Omental fat pad (tissue), 4 donors: ENCODE measurements around the gene AKT2. TPM values are rescaled to one million over a fixed set of nuclear protein-coding genes. Genes with fewer than 3 reads are reported as not detected.

ENCODE experiments used
- ATAC-seq: fragments of 150-250 bp; one replicate; pipeline ENCODE4 v1.9.1; 2016; ENCODE audit warnings: mild to moderate bottlenecking, moderate library complexity; ENCODE audit not compliant: low FRiP score
- DNase-seq: peaks from one replicate; pipeline ENCODE4 v3.0.0-alpha.2; 2019; ENCODE audit warnings: low spot score
- total RNA-seq, 4 donors: library from RNA; depleted of rRNA; stranded (reverse); fragments of >200 nt; gene quantifications; one replicate each; pipeline ENCODE4 v1.1.0, GENCODE V29; 2016
- TF ChIP-seq, protein P1 (sequence below), 3 donors: fragments of 450-650 bp; IDR thresholded peaks; one replicate each; pipeline ENCODE4 v1.5.1; 2016 to 2017; ENCODE audit warnings: antibody characterized with exemption in 3 of 3, mild to moderate bottlenecking in 3 of 3, moderate library complexity in 2 of 3

Gene AKT2
- total RNA-seq, 4 donors from 2014 or later, result 84.7 to 151 (median 99.1) TPM

DNA sequence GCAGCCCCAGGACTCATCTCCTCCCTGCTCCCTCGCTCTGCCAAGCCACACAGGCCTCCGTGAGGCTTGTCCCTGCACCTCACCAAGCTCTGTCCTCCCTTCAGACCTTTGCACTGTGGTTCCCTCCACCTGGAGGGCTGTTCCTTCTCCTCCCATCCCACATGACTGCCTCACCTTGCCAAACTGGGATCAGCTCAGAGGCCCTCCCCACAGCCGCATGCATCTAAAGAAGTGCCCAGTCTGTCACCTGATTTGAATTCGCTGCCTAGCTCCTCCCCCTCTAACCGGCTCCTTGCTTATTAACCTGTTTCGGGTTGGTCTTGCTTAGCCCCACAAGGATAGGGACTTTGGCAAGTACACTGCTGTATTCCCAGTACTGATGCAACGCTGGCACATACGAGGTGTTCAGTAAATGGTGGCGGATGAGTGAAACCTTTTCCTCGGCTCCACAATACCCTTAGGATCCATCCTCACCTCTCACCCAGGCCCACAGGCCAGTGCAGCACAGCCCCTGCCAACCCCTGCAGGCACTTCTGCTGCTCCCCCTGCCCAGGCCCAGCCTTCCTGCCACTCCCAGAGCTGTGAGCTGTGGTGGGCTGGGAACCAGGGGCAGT is 4.4 kb downstream of the AKT2 start:
- ATAC-seq (no peak), DNase-seq (no peak)
- TF ChIP-seq, protein P1, sequence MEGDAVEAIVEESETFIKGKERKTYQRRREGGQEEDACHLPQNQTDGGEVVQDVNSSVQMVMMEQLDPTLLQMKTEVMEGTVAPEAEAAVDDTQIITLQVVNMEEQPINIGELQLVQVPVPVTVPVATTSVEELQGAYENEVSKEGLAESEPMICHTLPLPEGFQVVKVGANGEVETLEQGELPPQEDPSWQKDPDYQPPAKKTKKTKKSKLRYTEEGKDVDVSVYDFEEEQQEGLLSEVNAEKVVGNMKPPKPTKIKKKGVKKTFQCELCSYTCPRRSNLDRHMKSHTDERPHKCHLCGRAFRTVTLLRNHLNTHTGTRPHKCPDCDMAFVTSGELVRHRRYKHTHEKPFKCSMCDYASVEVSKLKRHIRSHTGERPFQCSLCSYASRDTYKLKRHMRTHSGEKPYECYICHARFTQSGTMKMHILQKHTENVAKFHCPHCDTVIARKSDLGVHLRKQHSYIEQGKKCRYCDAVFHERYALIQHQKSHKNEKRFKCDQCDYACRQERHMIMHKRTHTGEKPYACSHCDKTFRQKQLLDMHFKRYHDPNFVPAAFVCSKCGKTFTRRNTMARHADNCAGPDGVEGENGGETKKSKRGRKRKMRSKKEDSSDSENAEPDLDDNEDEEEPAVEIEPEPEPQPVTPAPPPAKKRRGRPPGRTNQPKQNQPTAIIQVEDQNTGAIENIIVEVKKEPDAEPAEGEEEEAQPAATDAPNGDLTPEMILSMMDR (IDR thresholded peaks at IDR 0.05), result no peak

DNA sequence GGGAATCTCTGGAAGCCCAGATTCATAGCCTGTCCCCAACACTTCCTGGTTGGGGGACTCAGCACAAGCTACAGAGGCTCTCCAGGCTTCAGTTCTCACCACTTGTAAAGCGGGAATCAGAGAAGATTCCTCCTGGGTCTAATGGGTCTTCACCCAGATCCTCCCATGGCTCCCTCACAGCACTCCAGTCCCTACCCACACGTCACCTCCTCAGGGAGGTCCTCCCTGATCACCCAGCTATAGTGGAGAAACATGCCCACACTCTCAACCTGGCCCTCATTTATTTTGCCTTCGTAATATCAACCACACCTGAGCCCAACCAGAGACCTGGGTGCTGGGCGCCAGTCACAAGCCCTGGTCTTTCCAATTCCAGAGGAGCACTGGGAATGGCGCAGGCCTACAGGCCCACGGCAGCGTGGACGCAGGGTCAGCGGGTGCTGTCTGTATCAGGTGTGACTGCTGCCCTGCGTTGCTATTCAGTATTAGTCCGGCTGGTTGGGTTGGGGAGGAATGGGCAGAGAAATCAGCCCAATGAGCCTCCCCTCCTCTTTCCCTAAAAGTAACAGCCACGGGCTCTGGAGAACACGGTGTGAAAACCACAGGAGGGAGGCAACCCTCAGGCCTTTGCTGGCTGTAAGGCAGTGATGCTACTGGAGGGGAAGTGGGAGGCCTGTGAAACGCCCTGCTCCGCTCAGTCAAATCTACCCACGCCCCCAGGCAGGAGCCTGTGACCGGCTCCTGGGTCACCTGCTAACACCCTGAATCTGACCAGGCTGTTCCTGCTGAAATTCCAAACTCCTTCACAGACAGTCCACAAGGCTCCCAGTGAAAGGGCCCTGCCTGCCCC is 5.2 kb downstream of the AKT2 start:
- TF ChIP-seq, protein P1 (IDR thresholded peaks at IDR 0.05), result no peak
- DNase-seq, result no peak
- no peak for ATAC-seq

DNA sequence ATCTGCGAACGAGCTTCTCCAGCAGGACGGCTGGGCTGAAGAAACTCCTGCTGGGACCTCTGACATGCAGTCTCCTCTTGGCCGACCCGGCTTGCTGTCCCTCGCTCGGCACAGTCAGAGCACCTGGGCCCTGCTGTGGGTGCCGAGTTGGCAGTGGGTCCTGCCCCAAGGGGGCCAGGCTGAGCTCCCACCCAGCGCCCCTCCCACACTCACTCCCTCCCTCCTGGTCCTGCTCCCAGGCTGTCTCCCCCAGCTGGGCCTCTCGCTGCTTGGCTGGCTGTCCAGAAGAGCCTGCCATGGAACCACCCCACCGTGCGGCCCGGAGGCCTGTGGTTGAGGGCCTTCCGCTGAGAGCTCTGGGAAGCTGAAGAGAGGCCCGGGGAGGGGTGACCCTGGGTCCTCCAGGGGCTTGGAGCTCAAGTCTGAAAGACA is 6.0 kb downstream of the AKT2 start:
- ATAC-seq (peak; percentile 28), DNase-seq (no peak)
- TF ChIP-seq, protein P1 (IDR thresholded peaks at IDR 0.05), result no peak

DNA sequence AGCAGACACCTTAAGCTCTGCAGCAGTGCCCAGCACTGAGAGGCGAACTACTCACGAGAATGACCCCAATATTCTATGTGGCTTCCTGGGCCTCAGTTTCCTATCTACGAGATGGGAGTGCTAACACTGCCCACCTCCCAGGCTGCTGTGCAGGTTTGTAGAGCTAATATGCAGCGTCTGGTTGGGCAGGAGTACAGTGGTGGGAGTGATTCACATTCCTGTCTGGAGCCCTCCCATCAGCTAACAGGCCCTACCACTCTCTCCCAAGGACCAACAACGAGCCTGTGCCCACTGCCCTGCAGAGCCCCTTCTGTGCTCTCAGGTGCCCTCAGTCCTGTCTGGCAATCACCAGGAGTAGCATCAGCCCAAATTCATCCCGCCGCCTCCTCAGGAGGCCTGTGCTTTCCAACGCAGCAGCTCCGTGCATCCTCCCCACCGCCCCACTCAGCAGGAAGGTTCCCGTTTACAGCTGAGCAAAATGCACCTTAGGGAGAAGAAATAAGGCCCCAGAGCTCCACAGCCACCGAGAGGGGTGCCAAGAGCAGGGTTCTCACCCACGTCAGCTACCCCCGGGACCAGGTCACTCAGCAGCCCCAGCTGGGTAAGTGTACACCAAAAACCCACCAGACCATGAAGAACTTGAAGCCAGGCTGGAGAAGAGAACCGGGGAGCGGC is 6.6 kb downstream of the AKT2 start:
- ATAC-seq (no peak), DNase-seq (no peak)
- TF ChIP-seq, protein P1 (IDR thresholded peaks at IDR 0.05), result no peak

DNA sequence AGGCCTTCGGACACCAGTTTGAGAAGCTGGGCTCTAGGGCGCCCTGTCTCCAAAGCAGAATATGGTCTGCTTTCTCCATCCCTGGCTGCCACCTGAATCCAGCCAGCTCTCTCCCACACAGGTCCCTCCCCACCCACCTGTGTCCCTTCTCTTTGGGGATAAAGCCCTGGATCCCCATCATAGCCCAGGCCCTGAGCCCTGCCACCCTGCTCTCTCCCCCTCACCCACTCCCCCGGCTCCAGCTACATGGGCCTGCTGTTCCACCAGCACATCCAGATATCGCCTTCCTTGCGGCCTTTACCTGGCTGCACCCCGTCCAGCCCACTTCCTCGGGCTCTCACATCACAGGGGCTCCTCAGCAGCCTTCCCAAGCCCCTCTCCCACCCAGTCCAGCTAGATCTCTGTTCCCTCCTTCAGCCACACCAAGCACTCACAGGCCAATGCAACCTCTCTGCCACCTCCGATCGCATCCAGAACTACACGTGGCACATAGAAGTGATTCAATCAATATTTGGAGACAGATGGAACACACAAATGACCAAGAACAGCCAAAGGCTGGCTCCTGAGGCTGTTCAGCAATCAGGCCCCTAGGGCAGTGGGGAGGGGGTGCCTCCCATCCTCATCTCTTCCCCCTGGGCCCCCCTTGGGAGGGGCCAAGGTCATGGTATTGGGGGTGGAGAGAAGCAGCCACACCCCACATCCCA is 7.6 kb downstream of the AKT2 start:
- TF ChIP-seq, protein P1 (IDR thresholded peaks at IDR 0.05), result no peak
- ATAC-seq (no peak), DNase-seq (no peak)

DNA sequence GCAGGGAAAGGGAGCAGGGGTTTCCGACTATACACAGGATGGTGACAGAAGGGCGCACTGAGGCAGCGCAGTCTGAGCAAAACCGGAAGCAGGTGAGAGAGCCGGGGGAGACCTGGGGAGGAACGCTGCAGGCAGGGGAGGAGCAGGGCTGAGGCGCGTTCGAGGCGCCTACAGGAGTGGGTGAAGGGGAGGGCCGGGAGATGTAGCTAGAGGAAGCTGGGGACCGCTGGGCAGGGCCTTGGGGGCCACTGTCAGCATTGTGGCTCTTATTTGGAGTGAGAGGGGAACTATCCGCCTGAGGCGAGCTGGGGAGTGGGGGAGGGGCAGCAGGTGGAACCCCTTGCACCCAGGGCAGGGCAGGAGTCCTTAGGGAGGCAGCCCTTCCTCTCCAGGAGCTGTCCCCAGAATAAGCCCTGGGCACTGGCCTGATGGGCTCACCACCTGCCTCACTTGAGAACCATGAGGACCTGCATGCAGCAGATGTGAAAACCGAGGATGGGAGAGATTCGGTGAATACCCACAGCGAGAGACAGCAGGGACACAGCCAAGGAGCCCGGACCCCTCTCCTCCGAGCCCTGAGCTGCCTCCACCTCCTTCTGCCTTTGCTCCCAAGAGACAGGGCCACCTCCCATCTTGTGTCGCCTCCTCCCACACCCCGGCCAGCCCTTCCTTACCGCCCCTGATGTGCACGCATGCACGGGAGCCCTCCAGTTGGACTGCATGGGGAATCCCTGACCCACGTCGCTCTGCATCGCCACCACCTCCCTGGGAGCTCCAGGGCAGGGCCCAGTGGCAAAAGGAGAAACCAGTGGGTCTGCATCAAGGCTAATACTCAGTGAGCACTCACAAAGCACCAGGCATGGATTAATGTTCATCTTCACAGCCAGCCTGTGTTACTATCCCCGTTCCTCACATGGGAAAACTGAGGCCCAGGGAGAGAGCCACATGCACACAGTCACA is 10.3 kb downstream of the AKT2 start:
- TF ChIP-seq, protein P1 (IDR thresholded peaks at IDR 0.05), result no peak
- DNase-seq, result no peak
- no peak for ATAC-seq
